GM10266 (cell line): ENCODE measurements around the gene PIGX.
"Not testable (repeated sequence)": the region's sequence is repeated elsewhere in the genome, so short reads cannot be mapped to it uniquely, and the experiment has no call there.

Experiments used
- DNase-seq: peaks from one replicate; pipeline ENCODE4 v3.0.0; 2012; ENCODE audit errors: extremely low spot score
- CTCF ChIP-seq: IDR thresholded peaks from 2 replicates; pipeline ENCODE4 v1.5.1; 2012; ENCODE audit warnings: mild to moderate bottlenecking, low read depth; ENCODE audit not compliant: control insufficient read depth, insufficient read depth; ENCODE audit errors: missing control alignments

The PIGX gene

GRCh38 chr3:196741249-196741889 is 29.2 kb downstream of the PIGX start:
- no peak for DNase-seq
- no peak for TF ChIP-seq CTCF

- DNase-seq, result not testable (repeated sequence)
Measured at GRCh38 chr3:196743569-196743968, 31.4 kb downstream of the PIGX start.

GRCh38 chr3:196749125-196749524 is 36.9 kb downstream of the PIGX start:
- no peak for TF ChIP-seq CTCF
- DNase-seq, result no peak

GRCh38 chr3:196753201-196753600 is 41.0 kb downstream of the PIGX start:
- TF ChIP-seq CTCF, result no peak

GRCh38 chr3:196754091-196754981 is 42.2 kb downstream of the PIGX start:
- TF ChIP-seq CTCF, result no peak
- no peak for DNase-seq

More at GRCh38 chr3:196753201-196753600, 41.0 kb downstream of the PIGX start:
- no peak for DNase-seq

- no peak for DNase-seq
- TF ChIP-seq CTCF, result no peak
Measured at GRCh38 chr3:196756732-196757131, 44.6 kb downstream of the PIGX start.

- TF ChIP-seq CTCF, result no peak
- no peak for DNase-seq
Measured at GRCh38 chr3:196757876-196758739, 45.9 kb downstream of the PIGX start.
